Esophagus squamous epithelium (tissue), 4 donors: ENCODE measurements around the gene ALDH4A1.

Source experiments
- POLR2A ChIP-seq, 4 donors: fragments of 450-650 bp; IDR thresholded peaks; one replicate each; pipeline ENCODE4 v1.6.1; 2017; ENCODE audit warnings: antibody characterized with exemption in 4 of 4, mild to moderate bottlenecking in 4 of 4, moderate library complexity in 3 of 4
- TF ChIP-seq, protein P1 (sequence below), 6 experiments: fragments of 450-650 bp in 4 of 6; fragments of 200-600 bp in 2 of 6; sonication (generic) in 2 of 6; IDR thresholded peaks; one replicate each; pipeline ENCODE4 v1.5.1; 2016 to 2019; ENCODE audit warnings: antibody characterized with exemption in 6 of 6, mild to moderate bottlenecking in 4 of 6, moderate library complexity in 4 of 6

DNA sequence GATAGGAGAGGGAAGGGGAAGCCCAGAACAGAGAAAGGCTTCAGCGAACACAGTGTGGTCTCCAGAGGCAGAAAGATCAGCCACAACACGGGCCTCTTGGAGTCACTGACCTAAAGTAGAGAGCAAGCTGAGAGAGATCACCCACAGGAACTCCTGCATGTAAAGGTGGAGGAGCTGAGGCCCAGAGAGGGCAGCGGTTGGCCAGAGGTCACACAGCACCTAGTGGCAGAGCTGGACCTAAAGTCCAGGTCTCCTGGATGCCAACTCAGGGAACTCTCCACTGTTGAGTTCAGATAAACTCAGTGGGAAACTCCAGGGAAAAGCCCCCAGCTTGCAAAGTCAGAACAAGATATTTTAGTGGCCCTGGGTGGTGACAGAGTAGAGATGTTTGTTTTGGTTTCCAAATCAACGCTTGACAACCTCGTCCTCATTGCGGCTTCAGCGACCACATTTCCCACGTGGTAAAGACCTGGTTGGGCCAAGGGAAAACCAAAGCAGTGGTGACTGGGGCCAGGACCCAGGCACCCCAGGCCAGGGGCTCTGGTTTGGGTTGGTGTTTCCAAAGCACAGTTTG, 49.5 kb upstream of the ALDH4A1 start:
- TF ChIP-seq, protein P1, sequence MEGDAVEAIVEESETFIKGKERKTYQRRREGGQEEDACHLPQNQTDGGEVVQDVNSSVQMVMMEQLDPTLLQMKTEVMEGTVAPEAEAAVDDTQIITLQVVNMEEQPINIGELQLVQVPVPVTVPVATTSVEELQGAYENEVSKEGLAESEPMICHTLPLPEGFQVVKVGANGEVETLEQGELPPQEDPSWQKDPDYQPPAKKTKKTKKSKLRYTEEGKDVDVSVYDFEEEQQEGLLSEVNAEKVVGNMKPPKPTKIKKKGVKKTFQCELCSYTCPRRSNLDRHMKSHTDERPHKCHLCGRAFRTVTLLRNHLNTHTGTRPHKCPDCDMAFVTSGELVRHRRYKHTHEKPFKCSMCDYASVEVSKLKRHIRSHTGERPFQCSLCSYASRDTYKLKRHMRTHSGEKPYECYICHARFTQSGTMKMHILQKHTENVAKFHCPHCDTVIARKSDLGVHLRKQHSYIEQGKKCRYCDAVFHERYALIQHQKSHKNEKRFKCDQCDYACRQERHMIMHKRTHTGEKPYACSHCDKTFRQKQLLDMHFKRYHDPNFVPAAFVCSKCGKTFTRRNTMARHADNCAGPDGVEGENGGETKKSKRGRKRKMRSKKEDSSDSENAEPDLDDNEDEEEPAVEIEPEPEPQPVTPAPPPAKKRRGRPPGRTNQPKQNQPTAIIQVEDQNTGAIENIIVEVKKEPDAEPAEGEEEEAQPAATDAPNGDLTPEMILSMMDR (IDR thresholded peaks at IDR 0.05): no peak
- TF ChIP-seq POLR2A (IDR thresholded peaks at IDR 0.05): no peak
